GM21367 (cell line): ENCODE data around the gene PYGM.
"Not testable (repeated sequence)": the region's sequence is repeated elsewhere in the genome, so short reads cannot be mapped to it uniquely, and the experiment has no call there.

Experiments
- ATAC-seq: cut with Tn5 transposase; IDR thresholded peaks from one replicate; pipeline ENCODE4 v1.9.1; 2021; ENCODE audit not compliant: unreplicated experiment

The PYGM gene

GRCh38 chr11:64718780-64719124, 41.0 kb downstream of the PYGM start:
- ATAC-seq: no peak

- no peak for ATAC-seq
Observed at GRCh38 chr11:64718084-64718779, 41.5 kb downstream of the PYGM start.

GRCh38 chr11:64717268-64717578, 42.6 kb downstream of the PYGM start:
- no peak for ATAC-seq

- ATAC-seq: no peak
Observed at GRCh38 chr11:64716473-64717267, 43.1 kb downstream of the PYGM start.

- no peak for ATAC-seq
Observed at GRCh38 chr11:64715756-64716472, 43.9 kb downstream of the PYGM start.

- no peak for ATAC-seq
Observed at GRCh38 chr11:64715110-64715509, 44.7 kb downstream of the PYGM start.

- ATAC-seq: no peak
Observed at GRCh38 chr11:64714666-64715065, 45.1 kb downstream of the PYGM start.

GRCh38 chr11:64713781-64714363, 45.9 kb downstream of the PYGM start:
- no peak for ATAC-seq

GRCh38 chr11:64713016-64713707, 46.6 kb downstream of the PYGM start:
- ATAC-seq: no peak

GRCh38 chr11:64712430-64713015, 47.3 kb downstream of the PYGM start:
- no peak for ATAC-seq

GRCh38 chr11:64711956-64712362, 47.8 kb downstream of the PYGM start:
- ATAC-seq: no peak

- no peak for ATAC-seq
Observed at GRCh38 chr11:64711138-64711955, 48.4 kb downstream of the PYGM start.

GRCh38 chr11:64710418-64711137, 49.2 kb downstream of the PYGM start:
- ATAC-seq: no peak

GRCh38 chr11:64705501-64705900, 54.3 kb downstream of the PYGM start:
- ATAC-seq: no peak

GRCh38 chr11:64703048-64703447, 56.7 kb downstream of the PYGM start:
- no peak for ATAC-seq

- ATAC-seq: not testable (repeated sequence)
Observed at GRCh38 chr11:64701956-64702355, 57.8 kb downstream of the PYGM start.

GRCh38 chr11:64698427-64698826, 61.3 kb downstream of the PYGM start:
- no peak for ATAC-seq

- ATAC-seq: no peak
Observed at GRCh38 chr11:64697663-64698375, 62.0 kb downstream of the PYGM start.
